GM18520 (cell line): ENCODE data around the gene ZBTB4.

Source experiments
- ATAC-seq: cut with Tn5 transposase; IDR thresholded peaks from one replicate; pipeline ENCODE4 v1.9.1; 2021; ENCODE audit not compliant: unreplicated experiment

ZBTB4 gene

DNA sequence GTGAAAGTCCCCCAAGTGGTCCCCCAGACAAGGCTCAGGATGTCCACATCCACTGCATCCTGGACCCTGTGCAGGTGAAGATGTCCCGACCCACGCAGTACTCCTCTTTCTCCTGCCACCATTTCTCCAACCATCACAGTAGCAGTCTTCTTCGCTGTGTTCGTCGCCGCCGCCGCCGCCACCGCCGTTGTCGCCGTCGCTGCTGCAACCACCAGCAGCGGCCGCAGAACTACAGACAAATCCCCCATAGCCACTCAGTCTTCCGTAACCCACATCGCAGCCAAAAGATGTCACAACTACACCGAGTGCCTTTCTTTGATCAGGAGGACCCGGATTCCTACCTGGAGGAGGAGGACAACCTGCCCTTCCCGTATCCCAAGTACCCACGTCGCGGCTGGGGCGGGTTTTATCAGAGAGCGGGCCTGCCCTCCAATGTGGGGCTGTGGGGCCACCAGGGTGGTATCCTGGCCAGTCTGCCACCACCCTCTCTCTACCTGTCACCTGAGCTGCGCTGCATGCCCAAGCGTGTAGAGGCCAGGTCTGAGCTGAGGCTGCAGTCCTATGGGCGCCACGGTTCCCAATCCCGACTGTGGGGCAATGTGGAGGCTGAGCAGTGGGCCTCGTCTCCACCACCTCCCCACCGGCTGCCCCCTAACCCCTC, 53.1 kb downstream of the ZBTB4 start:
- ATAC-seq: no peak

DNA sequence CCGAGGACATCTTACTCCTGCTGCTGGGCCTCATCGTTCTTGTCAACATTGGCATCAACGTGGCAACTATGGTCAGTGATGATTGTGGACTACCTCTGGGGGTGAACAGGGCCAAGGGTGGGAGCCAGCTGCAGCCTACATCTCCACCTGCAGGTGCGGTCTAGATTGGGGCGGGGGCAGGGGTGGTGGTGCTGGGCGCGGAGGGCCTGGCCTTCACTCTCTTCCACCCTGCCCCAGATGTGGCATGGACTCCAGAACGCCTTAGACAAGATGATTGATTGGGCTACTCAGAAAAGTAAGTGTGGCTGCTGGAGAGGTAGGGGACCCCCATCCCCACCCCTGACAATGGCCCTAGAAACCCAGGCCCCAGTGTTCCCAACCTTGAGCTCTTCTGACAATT, 53.7 kb downstream of the ZBTB4 start:
- ATAC-seq: no peak

DNA sequence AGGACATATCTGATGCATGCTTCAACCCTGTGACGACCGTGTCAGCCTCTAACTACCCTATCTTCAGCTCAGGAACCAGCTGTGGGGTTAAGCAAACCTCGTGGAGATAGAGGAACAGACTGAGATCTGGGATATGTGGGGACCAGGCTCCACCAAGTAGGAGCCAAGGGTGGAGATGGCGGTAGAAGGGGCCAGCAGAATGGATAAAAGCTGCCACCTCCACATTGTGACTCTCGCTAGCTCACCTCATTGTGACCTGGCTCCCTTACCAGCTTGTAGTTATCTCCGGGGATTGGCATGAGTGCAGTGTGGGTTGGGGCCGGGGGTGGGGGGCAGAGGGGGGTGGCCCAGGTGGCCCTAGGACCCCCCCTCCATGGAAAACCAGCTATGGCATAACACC, 54.1 kb downstream of the ZBTB4 start, which contains the start of gene SPEM2:
TSS of gene SPEM2 (plus strand) at position 301 of the 400 bp plus-strand sequence. CDS start at position 374, 73 bp downstream.
- ATAC-seq: no peak

DNA sequence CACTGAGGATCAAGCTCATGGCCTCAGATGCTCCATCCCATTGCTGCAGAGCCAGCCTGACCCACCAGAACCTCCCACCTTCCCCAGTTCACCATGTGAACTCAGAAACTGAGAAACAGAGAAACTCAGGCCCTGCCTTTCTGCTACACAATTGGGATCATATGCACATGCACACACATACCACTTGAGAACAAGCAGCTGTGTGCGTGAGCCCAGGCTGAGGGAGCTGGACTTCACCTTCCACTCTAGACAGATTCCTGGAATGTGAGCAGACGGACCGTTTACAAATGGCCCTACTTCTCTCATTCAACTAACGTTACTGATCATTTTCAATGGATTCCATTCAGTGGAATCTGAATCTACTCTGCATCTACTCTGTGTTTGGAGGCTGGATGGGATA, 55.8 kb downstream of the ZBTB4 start:
- ATAC-seq: no peak

DNA sequence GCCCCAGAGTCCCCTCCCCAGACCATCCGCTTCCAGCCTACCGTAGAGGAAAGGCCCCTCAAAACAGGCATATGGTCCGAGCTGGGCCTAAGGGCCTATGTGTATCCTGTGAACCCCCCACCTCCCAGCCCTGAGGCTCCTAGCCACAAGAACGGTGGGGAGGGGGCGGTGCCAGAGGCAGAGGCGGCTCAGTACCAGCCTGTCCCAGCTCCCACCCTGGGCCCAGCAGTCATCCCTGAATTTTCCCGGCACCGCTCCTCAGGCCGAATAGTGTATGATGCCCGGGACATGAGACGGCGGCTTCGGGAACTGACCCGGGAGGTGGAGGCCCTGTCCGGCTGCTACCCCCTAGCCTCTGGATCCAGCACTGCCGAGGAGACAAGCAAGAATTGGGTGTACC, 58.2 kb downstream of the ZBTB4 start:
- no peak for ATAC-seq

DNA sequence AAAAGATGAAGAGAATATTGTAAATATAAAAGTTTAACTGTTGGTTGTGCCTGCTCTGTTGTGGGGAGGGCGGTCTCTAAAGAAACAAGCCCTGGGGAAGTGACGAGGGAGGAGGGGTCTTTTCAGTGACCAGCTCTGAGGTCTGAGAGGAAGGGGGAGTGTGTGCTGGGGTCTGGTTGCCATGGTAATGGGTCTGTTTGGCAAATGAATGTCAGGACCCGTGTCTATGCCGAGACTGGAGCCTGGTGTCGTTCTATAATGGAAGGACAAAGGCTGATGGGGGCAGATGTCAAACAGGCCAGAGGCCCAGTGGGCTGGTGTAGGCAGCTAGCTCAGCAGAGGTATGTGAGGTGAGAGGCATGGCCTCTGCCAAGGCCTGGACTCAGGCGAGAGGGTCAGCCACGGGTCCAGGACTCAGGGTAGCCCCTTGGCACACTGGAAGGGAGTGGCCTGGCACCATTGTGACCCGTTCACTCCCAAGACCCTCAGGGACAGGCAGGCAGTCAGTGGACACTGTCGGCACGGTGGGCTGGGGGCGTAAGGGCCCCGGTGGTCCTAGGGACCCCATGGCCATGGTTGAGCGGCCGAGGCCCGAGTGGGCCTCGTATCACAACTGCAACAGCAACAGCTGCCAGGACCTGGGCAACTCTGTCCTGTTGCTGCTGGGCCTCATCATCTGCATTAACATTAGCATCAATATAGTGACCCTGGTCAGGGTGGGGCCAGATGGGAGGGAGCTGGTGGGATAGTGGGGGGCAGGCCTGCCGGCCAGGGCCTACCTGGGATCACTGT, 59.4 kb downstream of the ZBTB4 start, which contains the start of gene SPEM1:
TSS of gene SPEM1 (plus strand) at position 506 of the 792 bp plus-strand sequence. CDS start at position 567, 61 bp downstream.
- no peak for ATAC-seq

- no peak for ATAC-seq
Observed at GRCh38 chr17:7418472-7419152, 60.8 kb downstream of the ZBTB4 start.

- no peak for ATAC-seq
Observed at GRCh38 chr17:7417056-7417655, 62.3 kb downstream of the ZBTB4 start.

GRCh38 chr17:7416323-7416722, 63.1 kb downstream of the ZBTB4 start:
- ATAC-seq: no peak

DNA sequence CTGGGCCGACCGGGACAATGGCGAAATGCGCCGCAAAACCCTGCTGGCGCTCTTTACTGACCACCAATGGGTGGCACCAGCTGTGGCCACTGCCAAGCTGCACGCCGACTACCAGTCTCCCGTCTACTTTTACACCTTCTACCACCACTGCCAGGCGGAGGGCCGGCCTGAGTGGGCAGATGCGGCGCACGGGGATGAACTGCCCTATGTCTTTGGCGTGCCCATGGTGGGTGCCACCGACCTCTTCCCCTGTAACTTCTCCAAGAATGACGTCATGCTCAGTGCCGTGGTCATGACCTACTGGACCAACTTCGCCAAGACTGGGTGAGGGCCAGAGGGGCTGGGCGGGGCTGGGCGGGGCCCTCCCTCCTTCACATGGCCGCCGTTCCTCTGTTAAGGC, 63.6 kb downstream of the ZBTB4 start:
- ATAC-seq: no peak

DNA sequence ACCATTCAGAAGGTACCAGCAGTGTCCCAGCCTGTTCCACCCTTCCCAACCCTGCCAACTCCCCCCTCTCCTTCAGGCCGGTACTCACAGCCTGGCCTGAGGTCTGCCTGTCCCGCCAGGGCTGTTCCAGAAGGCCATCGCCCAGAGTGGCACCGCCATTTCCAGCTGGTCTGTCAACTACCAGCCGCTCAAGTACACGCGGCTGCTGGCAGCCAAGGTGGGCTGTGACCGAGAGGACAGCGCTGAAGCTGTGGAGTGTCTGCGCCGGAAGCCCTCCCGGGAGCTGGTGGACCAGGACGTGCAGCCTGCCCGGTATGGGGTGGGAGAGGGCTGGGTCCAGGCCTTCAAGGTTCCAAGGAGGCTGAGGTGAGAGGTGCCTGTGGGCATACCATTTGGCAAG, 64.6 kb downstream of the ZBTB4 start:
- no peak for ATAC-seq

- ATAC-seq: no peak
Observed at GRCh38 chr17:7413346-7413985, 66.0 kb downstream of the ZBTB4 start.

DNA sequence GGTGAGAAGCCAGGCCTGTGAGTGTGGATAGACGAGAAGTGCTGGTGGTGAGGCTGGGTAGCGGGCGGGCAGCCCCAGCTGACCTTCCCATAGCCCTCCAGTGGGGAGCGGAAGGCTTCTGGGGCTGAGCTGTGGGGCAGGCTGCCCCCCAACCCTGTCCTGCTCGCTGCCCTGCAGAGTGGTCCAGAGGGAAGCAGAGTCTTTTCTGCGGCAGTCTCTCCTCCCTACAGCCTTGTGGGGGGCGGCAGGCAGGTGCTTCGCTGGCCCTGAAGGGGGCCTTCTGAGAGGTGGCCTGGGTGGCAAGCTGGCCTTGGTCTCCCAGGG, 68.0 kb downstream of the ZBTB4 start:
- no peak for ATAC-seq

DNA sequence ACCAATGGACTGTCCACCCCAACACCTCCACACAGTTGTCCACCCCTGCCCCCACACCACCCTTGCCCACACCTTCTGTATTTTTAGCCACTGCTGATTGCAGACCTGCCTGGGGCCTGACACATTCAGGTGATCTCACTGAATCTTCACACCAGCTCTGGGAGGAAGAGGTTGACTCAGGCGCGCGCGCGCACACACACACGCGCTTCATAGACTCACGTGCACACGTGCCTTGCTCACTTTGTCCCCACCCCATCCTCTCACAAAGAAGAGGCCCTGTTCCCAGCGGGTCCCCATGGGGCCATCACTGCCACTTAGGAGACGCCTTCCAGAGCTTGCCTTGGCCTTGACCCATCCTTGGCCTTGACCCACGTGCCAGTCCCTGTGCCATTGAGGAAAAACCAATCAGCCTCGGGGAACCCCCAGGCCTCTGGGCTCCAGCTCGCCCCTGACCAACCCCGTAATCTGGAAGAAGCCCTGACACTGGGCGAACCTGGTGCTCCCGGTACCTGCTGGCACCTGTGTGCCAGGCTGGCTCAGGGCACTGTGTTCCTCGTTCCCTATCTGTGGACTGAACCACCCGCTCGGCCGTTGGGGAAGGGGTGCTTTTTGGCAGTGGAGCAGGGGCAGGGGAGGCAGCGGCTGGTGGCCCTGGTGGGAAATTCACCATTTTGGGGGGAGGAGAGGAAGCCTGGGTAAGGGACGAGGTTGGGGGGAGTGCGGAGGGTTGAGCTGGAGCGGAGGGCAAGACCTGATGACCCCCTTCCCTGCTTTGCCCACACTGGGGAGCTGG, 68.6 kb downstream of the ZBTB4 start:
- ATAC-seq: no peak

- no peak for ATAC-seq
Observed at GRCh38 chr17:7409716-7410115, 69.7 kb downstream of the ZBTB4 start.
